Measurements from ENCODE around the gene RNASE4. TPM values are rescaled to one million over a fixed set of nuclear protein-coding genes. Genes with fewer than 3 reads are reported as not detected.

Gene RNASE4
- total and polyA plus RNA-seq, 9 donors = 42.0 to 183 (median 102) TPM

DNA sequence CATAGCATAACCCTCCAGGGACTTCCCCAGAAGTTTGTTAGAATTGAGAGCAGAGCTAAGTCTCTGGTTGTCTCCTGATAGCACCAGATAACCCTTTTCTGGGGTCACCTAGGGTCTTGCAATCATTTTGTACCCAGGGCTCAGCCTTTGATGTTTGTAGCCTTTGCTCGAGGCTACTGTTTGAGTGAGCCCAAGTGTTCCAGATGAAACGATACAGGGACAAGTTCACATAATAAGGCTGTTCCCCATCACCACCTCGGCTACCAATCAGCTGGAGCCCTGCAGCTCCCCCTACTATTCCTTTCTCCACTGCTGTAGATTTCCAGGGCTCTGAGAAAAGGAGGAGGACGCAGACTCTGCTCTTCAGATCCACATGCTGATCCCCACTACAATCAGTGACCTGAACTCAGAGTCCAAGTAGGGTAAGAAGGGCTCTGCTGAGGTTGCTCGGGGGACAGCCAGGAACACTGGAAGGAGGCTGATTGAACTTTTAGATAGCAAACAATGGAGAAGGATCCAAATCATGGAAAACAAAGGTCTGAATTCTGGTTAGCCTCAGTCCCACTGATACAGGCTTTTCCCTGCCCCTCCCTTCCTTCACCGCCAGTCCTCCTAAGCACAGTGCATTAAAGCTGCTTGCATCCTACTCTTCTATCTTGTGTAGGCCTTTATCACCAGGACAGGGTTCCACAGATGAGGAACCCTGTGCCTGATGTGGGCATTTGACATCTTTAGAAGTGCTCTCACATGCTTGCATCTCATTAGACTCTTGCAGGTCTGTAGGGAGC lies 61.4 kb downstream of the RNASE4 start, which contains the start of gene EDDM3A:
Gene EDDM3A, plus strand, starts transcription at position 317 of the 788 bp plus-strand sequence. CDS start 1,694 bp downstream, outside the sequence.
- Histone ChIP-seq H3K4me1 (ENCODE audit: insufficient read depth) (no peaks in the 10 kb centered on the region), H3K9me3 (no peaks in the 10 kb centered on the region), H3K27ac (no peak within 1 kb of the TSS), H3K4me3 (no peak within 1 kb of the TSS), H3K36me3 (no peaks in the 10 kb centered on the region), H3K27me3 (no peaks in the 10 kb centered on the region)
- intact Hi-C loops (cut with DNase I) = no loop called here
- DNase-seq = no peak
- TF ChIP-seq POLR2A (IDR thresholded peaks at IDR 0.05) = no peak
- no peak for TF ChIP-seq EP300 (IDR thresholded peaks at IDR 0.05)
- TF ChIP-seq, protein P1, sequence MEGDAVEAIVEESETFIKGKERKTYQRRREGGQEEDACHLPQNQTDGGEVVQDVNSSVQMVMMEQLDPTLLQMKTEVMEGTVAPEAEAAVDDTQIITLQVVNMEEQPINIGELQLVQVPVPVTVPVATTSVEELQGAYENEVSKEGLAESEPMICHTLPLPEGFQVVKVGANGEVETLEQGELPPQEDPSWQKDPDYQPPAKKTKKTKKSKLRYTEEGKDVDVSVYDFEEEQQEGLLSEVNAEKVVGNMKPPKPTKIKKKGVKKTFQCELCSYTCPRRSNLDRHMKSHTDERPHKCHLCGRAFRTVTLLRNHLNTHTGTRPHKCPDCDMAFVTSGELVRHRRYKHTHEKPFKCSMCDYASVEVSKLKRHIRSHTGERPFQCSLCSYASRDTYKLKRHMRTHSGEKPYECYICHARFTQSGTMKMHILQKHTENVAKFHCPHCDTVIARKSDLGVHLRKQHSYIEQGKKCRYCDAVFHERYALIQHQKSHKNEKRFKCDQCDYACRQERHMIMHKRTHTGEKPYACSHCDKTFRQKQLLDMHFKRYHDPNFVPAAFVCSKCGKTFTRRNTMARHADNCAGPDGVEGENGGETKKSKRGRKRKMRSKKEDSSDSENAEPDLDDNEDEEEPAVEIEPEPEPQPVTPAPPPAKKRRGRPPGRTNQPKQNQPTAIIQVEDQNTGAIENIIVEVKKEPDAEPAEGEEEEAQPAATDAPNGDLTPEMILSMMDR (IDR thresholded peaks at IDR 0.05) = no peak
- 77 to 84% (median 83%) methylated on average over 6 of the region's 6 CpGs for WGBS, 3 donors

GRCh38 chr14:20746566-20746965 lies 62.2 kb downstream of the RNASE4 start:
- 83 to 90% (median 84%) methylated on average over 3 of the region's 3 CpGs for WGBS, 3 donors
- H3K36me3 ChIP-seq = no peaks in the 10 kb centered on the region

GRCh38 chr14:20748439-20748838 lies 64.1 kb downstream of the RNASE4 start:
- Histone ChIP-seq H3K4me3 (no peak overlapping the region), H3K9me3 (no peaks in the 10 kb centered on the region), H3K36me3 (no peaks in the 10 kb centered on the region), H3K27ac (no peak overlapping the region), H3K27me3 (no peaks in the 10 kb centered on the region), H3K4me1 (ENCODE audit: insufficient read depth) (no peaks in the 10 kb centered on the region)
- WGBS, 3 donors = 92 to 95% (median 92%) methylated on average over 2 of the region's 2 CpGs
- DNase-seq = no peak
- intact Hi-C loops (cut with DNase I) = no loop called here
- no peak for TF ChIP-seq POLR2A (IDR thresholded peaks at IDR 0.05)
- no peak for TF ChIP-seq EP300 (IDR thresholded peaks at IDR 0.05)
- TF ChIP-seq, protein P1 (IDR thresholded peaks at IDR 0.05) = no peak

More at GRCh38 chr14:20746566-20746965, 62.2 kb downstream of the RNASE4 start:
- H3K27ac ChIP-seq = no peak overlapping the region
- intact Hi-C loops (cut with DNase I) = no loop called here
- no peaks in the 10 kb centered on the region for H3K27me3 ChIP-seq
- TF ChIP-seq, protein P1 (IDR thresholded peaks at IDR 0.05) = no peak
- no peak for TF ChIP-seq EP300 (IDR thresholded peaks at IDR 0.05)
- no peak for TF ChIP-seq POLR2A (IDR thresholded peaks at IDR 0.05)
- no peak overlapping the region for H3K4me3 ChIP-seq
- no peak for DNase-seq
- no peaks in the 10 kb centered on the region for H3K9me3 ChIP-seq
- H3K4me1 ChIP-seq (ENCODE audit: insufficient read depth) = no peaks in the 10 kb centered on the region

DNA sequence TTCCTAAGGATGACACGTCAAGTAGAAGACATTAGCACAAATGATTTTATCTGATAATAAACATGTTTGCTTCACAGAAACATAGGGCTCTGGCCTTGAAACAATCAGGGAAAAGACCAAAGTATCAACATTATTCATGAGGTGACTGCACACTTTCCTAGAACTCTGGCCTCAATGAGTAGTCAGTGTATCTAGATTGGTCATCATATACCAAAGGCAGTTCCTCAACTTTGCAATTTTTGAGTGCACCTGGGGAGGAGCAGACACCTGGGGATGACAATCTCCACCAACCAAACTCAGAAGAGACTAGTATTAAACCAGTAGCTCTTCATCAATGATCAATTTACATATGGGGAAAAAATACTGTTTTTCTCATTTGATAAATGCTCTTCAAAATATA lies 65.8 kb downstream of the RNASE4 start:
- Histone ChIP-seq H3K4me3 (no peak overlapping the region), H3K36me3 (no peaks in the 10 kb centered on the region), H3K4me1 (ENCODE audit: insufficient read depth) (no peaks in the 10 kb centered on the region), H3K27ac (no peak overlapping the region), H3K9me3 (no peaks in the 10 kb centered on the region), H3K27me3 (no peaks in the 10 kb centered on the region)
- TF ChIP-seq, protein P1 (IDR thresholded peaks at IDR 0.05) = no peak
- TF ChIP-seq POLR2A (IDR thresholded peaks at IDR 0.05) (no peak), EP300 (IDR thresholded peaks at IDR 0.05) (no peak)
- DNase-seq = no peak
- WGBS, 3 donors = 38 to 56% (median 54%) methylated on average over 1 of the region's 1 CpG
- intact Hi-C loops (cut with DNase I) = no loop called here

Small RNA genes within 50 kb of the gene (small RNA-seq; reads per million reads assigned to genes)
- not detected for gene RF00019

Other genes starting within 250 kb of the RNASE4 start
- gene KLHL33, start 248.4 kb upstream of the RNASE4 start, total RNA-seq = 1 to 10 TPM in 2 of 7 donors, under 1 TPM in 5; under 0.01 to 1.2 (median 0.72) TPM
- 1 to 10 TPM in 1 of 2 donors, under 1 TPM in 1; 0.73 to 1.1 TPM for gene KLHL33, start 248.4 kb upstream of the RNASE4 start, polyA plus RNA-seq
- gene OSGEP, start 229.7 kb upstream of the RNASE4 start, total RNA-seq = 10 to 100 TPM; 31.8 to 68.8 (median 37.6) TPM
- gene OSGEP, start 229.7 kb upstream of the RNASE4 start, polyA plus RNA-seq = 10 to 100 TPM; 38.1 to 39.4 TPM
- 100 to 1,000 TPM; 141 to 172 (median 159) TPM for gene APEX1, start 229.3 kb upstream of the RNASE4 start, total RNA-seq
- 100 to 1,000 TPM; 182 to 292 TPM for gene APEX1, start 229.3 kb upstream of the RNASE4 start, polyA plus RNA-seq
- 10 to 100 TPM; 11.8 to 32.0 (median 24.2) TPM for gene PIP4P1, start 223.1 kb upstream of the RNASE4 start, total RNA-seq
- gene PIP4P1, start 223.1 kb upstream of the RNASE4 start, polyA plus RNA-seq = 10 to 100 TPM; 29.7 to 32.9 TPM
- 1 to 10 TPM; 3.4 to 9.2 (median 7.1) TPM for gene PNP, start 215.2 kb upstream of the RNASE4 start, total RNA-seq
- 10 to 100 TPM in 1 of 2 donors, 1 to 10 TPM in 1; 8.5 to 23.0 TPM for gene PNP, start 215.2 kb upstream of the RNASE4 start, polyA plus RNA-seq
- under 1 TPM in 5 of 7 donors, not detected in 2; 0.20 to 0.75 (median 0.53) TPM for gene RNASE10, start 179.0 kb upstream of the RNASE4 start, total RNA-seq
- gene RNASE10, start 179.0 kb upstream of the RNASE4 start, polyA plus RNA-seq = under 1 TPM in 1 of 2 donors, not detected in 1; 0.06 TPM
- gene RNASE9, start 123.5 kb upstream of the RNASE4 start, total RNA-seq = not detected
- gene RNASE9, start 123.5 kb upstream of the RNASE4 start, polyA plus RNA-seq = not detected
- gene RNASE11, start 96.6 kb upstream of the RNASE4 start, total RNA-seq = not detected
- under 1 TPM in 1 of 2 donors, not detected in 1; 0.28 TPM for gene RNASE11, start 96.6 kb upstream of the RNASE4 start, polyA plus RNA-seq
- not detected for gene RNASE12, start 93.2 kb upstream of the RNASE4 start, total RNA-seq
- gene RNASE12, start 93.2 kb upstream of the RNASE4 start, polyA plus RNA-seq = not detected
- not detected for gene OR6S1, start 42.9 kb upstream of the RNASE4 start, total RNA-seq
- gene OR6S1, start 42.9 kb upstream of the RNASE4 start, polyA plus RNA-seq = not detected
- 10 to 100 TPM; 13.2 to 72.8 (median 39.1) TPM for gene ANG, start 4.2 kb downstream of the RNASE4 start, total RNA-seq
- 10 to 100 TPM; 65.2 to 80.5 TPM for gene ANG, start 4.2 kb downstream of the RNASE4 start, polyA plus RNA-seq
- not detected for gene EDDM3A, start 61.3 kb downstream of the RNASE4 start, total RNA-seq
- gene EDDM3A, start 61.3 kb downstream of the RNASE4 start, polyA plus RNA-seq = not detected
- not detected for gene EDDM3B, start 83.8 kb downstream of the RNASE4 start, total RNA-seq
- gene EDDM3B, start 83.8 kb downstream of the RNASE4 start, polyA plus RNA-seq = not detected
- 1 to 10 TPM; 3.1 to 7.5 (median 5.0) TPM for gene RNASE6, start 96.7 kb downstream of the RNASE4 start, total RNA-seq
- gene RNASE6, start 96.7 kb downstream of the RNASE4 start, polyA plus RNA-seq = 10 to 100 TPM in 1 of 2 donors, 1 to 10 TPM in 1; 4.7 to 30.3 TPM
- gene RNASE1, start 118.3 kb downstream of the RNASE4 start, total RNA-seq = 100 to 1,000 TPM in 6 of 7 donors, 10 to 100 TPM in 1; 62.5 to 293 (median 119) TPM
- 100 to 1,000 TPM; 203 to 985 TPM for gene RNASE1, start 118.3 kb downstream of the RNASE4 start, polyA plus RNA-seq
- gene RNASE3, start 206.8 kb downstream of the RNASE4 start, total RNA-seq = not detected
- gene RNASE3, start 206.8 kb downstream of the RNASE4 start, polyA plus RNA-seq = under 1 TPM in 1 of 2 donors, not detected in 1; 0.24 TPM

Measured in ovary (tissue), 9 donors.